ENCODE measurements around the gene HNRNPC. TPM values are rescaled to one million over a fixed set of nuclear protein-coding genes. Genes with fewer than 3 reads are reported as not detected.
"Not testable (repeated sequence)": the region's sequence is repeated elsewhere in the genome, so short reads cannot be mapped to it uniquely, and the experiment has no call there.

HNRNPC gene
- total and polyA plus RNA-seq, 5 donors = 241 to 334 (median 302) TPM

- H3K4me3 ChIP-seq (ENCODE audit: low read length); H3K9me3 ChIP-seq (ENCODE audit: control insufficient read depth, low read length); H3K4me1 ChIP-seq (ENCODE audit: control insufficient read depth, insufficient read depth, low read length); H3K27ac ChIP-seq (ENCODE audit: low read length); H3K27me3 ChIP-seq (ENCODE audit: control insufficient read depth, insufficient read depth); ATAC-seq; DNase-seq; intact Hi-C loops (cut with DNase I): not testable (repeated sequence)
- 91% methylated on average over 17 of the region's 17 CpGs for WGBS
These were observed 3.4 kb upstream of the HNRNPC start for GRCh38 chr14:21272661-21273060.

GRCh38 chr14:21268617-21269251 lies 508 bp downstream of the HNRNPC start:
- under 1% methylated on average over 24 of the region's 24 CpGs for WGBS
- Histone ChIP-seq H3K27ac (ENCODE audit: low read length) (peak overlapping the region; percentile 98), H3K4me1 (ENCODE audit: control insufficient read depth, insufficient read depth, low read length) (peaks cover 3% of the 10 kb centered on the region), H3K27me3 (ENCODE audit: control insufficient read depth, insufficient read depth) (no peaks in the 10 kb centered on the region), H3K9me3 (ENCODE audit: control insufficient read depth, low read length) (no peaks in the 10 kb centered on the region), H3K4me3 (ENCODE audit: low read length) (peak overlapping the region; percentile 100)
- DNase-seq = no peak
- intact Hi-C loops (cut with DNase I) = no loop called here
- no peak for ATAC-seq

- H3K27me3 ChIP-seq (ENCODE audit: control insufficient read depth, insufficient read depth) = no peaks in the 10 kb centered on the region
- no peak overlapping the region for H3K27ac ChIP-seq (ENCODE audit: low read length)
- DNase-seq = no peak
- intact Hi-C loops (cut with DNase I) = no loop called here
- no peaks in the 10 kb centered on the region for H3K9me3 ChIP-seq (ENCODE audit: control insufficient read depth, low read length)
- ATAC-seq = no peak
- 2% methylated on average over 16 of the region's 16 CpGs for WGBS
- H3K4me3 ChIP-seq (ENCODE audit: low read length) = peak overlapping the region; percentile 100
- H3K4me1 ChIP-seq (ENCODE audit: control insufficient read depth, insufficient read depth, low read length) = peaks cover 3% of the 10 kb centered on the region
These were observed 1.2 kb downstream of the HNRNPC start for GRCh38 chr14:21267886-21268616.

- Histone ChIP-seq H3K9me3 (ENCODE audit: control insufficient read depth, low read length) (no peaks in the 10 kb centered on the region), H3K27ac (ENCODE audit: low read length) (no peak overlapping the region), H3K4me3 (ENCODE audit: low read length) (peak overlapping the region; percentile 100), H3K4me1 (ENCODE audit: control insufficient read depth, insufficient read depth, low read length) (peaks cover 4% of the 10 kb centered on the region), H3K27me3 (ENCODE audit: control insufficient read depth, insufficient read depth) (no peaks in the 10 kb centered on the region)
- ATAC-seq (no peak), DNase-seq (no peak)
- WGBS = 4% methylated on average over 10 of the region's 10 CpGs
- intact Hi-C loops (cut with DNase I) = no loop called here
These were observed 1.8 kb downstream of the HNRNPC start for GRCh38 chr14:21267431-21267845.

GRCh38 chr14:21264025-21264801 lies 5.0 kb downstream of the HNRNPC start:
- Histone ChIP-seq H3K4me1 (ENCODE audit: control insufficient read depth, insufficient read depth, low read length) (peaks cover 6% of the 10 kb centered on the region), H3K9me3 (ENCODE audit: control insufficient read depth, low read length) (no peaks in the 10 kb centered on the region), H3K4me3 (ENCODE audit: low read length) (no peak overlapping the region), H3K27ac (ENCODE audit: low read length) (no peak overlapping the region), H3K27me3 (ENCODE audit: control insufficient read depth, insufficient read depth) (no peaks in the 10 kb centered on the region)
- DNase-seq = no peak
- no peak for ATAC-seq
- intact Hi-C loops (cut with DNase I) = no loop called here
- WGBS = 51% methylated on average over 4 of the region's 4 CpGs

- intact Hi-C loops (cut with DNase I) = no loop called here
- Histone ChIP-seq H3K27me3 (ENCODE audit: control insufficient read depth, insufficient read depth) (no peaks in the 10 kb centered on the region), H3K4me3 (ENCODE audit: low read length) (no peak overlapping the region), H3K27ac (ENCODE audit: low read length) (peak overlapping the region; percentile 46), H3K4me1 (ENCODE audit: control insufficient read depth, insufficient read depth, low read length) (peaks cover 6% of the 10 kb centered on the region), H3K9me3 (ENCODE audit: control insufficient read depth, low read length) (no peaks in the 10 kb centered on the region)
- DNase-seq (no peak), ATAC-seq (no peak)
- 23% methylated on average over 5 of the region's 5 CpGs for WGBS
These were observed 5.8 kb downstream of the HNRNPC start for GRCh38 chr14:21263284-21264024.

GRCh38 chr14:21262410-21262809 lies 6.8 kb downstream of the HNRNPC start:
- Histone ChIP-seq H3K4me3 (ENCODE audit: low read length) (no peak overlapping the region), H3K4me1 (ENCODE audit: control insufficient read depth, insufficient read depth, low read length) (peaks cover 8% of the 10 kb centered on the region), H3K9me3 (ENCODE audit: control insufficient read depth, low read length) (no peaks in the 10 kb centered on the region), H3K27ac (ENCODE audit: low read length) (no peak overlapping the region), H3K27me3 (ENCODE audit: control insufficient read depth, insufficient read depth) (no peaks in the 10 kb centered on the region)
- intact Hi-C loops (cut with DNase I) = no loop called here
- no peak for DNase-seq
- ATAC-seq = no peak
- WGBS = 52% methylated on average over 3 of the region's 3 CpGs

- H3K9me3 ChIP-seq (ENCODE audit: control insufficient read depth, low read length) = no peaks in the 10 kb centered on the region
- WGBS = 38% methylated on average over 1 of the region's 1 CpG
- no peak overlapping the region for H3K27ac ChIP-seq (ENCODE audit: low read length)
- DNase-seq = no peak
- H3K4me1 ChIP-seq (ENCODE audit: control insufficient read depth, insufficient read depth, low read length) = peaks cover 8% of the 10 kb centered on the region
- H3K27me3 ChIP-seq (ENCODE audit: control insufficient read depth, insufficient read depth) = no peaks in the 10 kb centered on the region
- ATAC-seq = no peak
- no peak overlapping the region for H3K4me3 ChIP-seq (ENCODE audit: low read length)
- intact Hi-C loops (cut with DNase I) = no loop called here
These were observed 7.4 kb downstream of the HNRNPC start for GRCh38 chr14:21261824-21262223.

GRCh38 chr14:21258889-21259787 lies 10.1 kb downstream of the HNRNPC start:
- no peak for ATAC-seq
- H3K4me3 ChIP-seq (ENCODE audit: low read length) = no peak overlapping the region
- intact Hi-C loops (cut with DNase I) = no loop called here
- no peak for DNase-seq
- H3K4me1 ChIP-seq (ENCODE audit: control insufficient read depth, insufficient read depth, low read length) = peaks cover 8% of the 10 kb centered on the region
- WGBS = 69% methylated on average over 5 of the region's 5 CpGs
- no peak overlapping the region for H3K27ac ChIP-seq (ENCODE audit: low read length)
- H3K27me3 ChIP-seq (ENCODE audit: control insufficient read depth, insufficient read depth) = no peaks in the 10 kb centered on the region
- H3K9me3 ChIP-seq (ENCODE audit: control insufficient read depth, low read length) = no peaks in the 10 kb centered on the region
